ENCODE measurements around the gene IL24. TPM values are rescaled to one million over a fixed set of nuclear protein-coding genes. Genes with fewer than 3 reads are reported as not detected.
A peak's percentile ranks its signal among the peaks of the same experiment; 100 is the strongest.

Gene IL24
- polyA plus RNA-seq, 3 donors = 0.16 TPM; not detected in 2

- H3K4me3 Mint-ChIP-seq = no peak overlapping the region
- WGBS (ENCODE audit: insufficient coverage) = 100% methylated on average over 1 of the region's 4 CpGs
- no peak for TF ChIP-seq CTCF (IDR thresholded peaks at IDR 0.05)
These were observed 9.5 kb upstream of the IL24 start for GRCh38 chr1:206887701-206888100.

GRCh38 chr1:206890125-206891060 is 6.8 kb upstream of the IL24 start:
- H3K9me3 ChIP-seq (replicated peaks in 1 of 2; ENCODE audit: control insufficient read depth in 1 of 2, insufficient read depth in 1 of 2, low read length in 2 of 2) = no peaks in the 10 kb centered on the region
- H3K4me2 ChIP-seq (replicated peaks; ENCODE audit: extremely low read depth, low read length, poor library complexity, severe bottlenecking) = no peak overlapping the region
- H3K27ac ChIP-seq (ENCODE audit: low read depth in 1 of 2, low read length in 2 of 2) = peak overlapping the region in 1 of 2 donors; percentile 48
- TF ChIP-seq CTCF (IDR thresholded peaks at IDR 0.05) = no peak
- peak; percentile 80 to 88 (median 86) for DNase-seq
- no peaks in the 10 kb centered on the region for H3K79me2 ChIP-seq (ENCODE audit: insufficient read depth, low read length)
- H3K36me3 ChIP-seq (replicated peaks in 1 of 2; ENCODE audit: control insufficient read depth in 1 of 2, insufficient read depth in 2 of 2, low read length in 2 of 2) = no peaks in the 10 kb centered on the region
- H4K20me1 ChIP-seq (ENCODE audit: insufficient read depth, low read length) = no peaks in the 10 kb centered on the region
- no peaks in the 10 kb centered on the region for H3K36me3 Mint-ChIP-seq
- peaks cover 8 to 12% of the 10 kb centered on the region in 2 donors for H3K4me1 ChIP-seq (ENCODE audit: control insufficient read depth in 1 of 2, insufficient read depth in 2 of 2, low read length in 2 of 2)
- 17% methylated on average over 8 of the region's 15 CpGs for WGBS (ENCODE audit: insufficient coverage)
- H3K4me3 ChIP-seq (replicated peaks in 1 of 3; ENCODE audit: low read depth in 2 of 3, low read length in 3 of 3) = no peak overlapping the region
- no peak overlapping the region for H3K9ac ChIP-seq (ENCODE audit: insufficient read depth, low read length, poor library complexity, severe bottlenecking)
- H3K4me3 Mint-ChIP-seq = peak overlapping the region; percentile 44 to 62
- H3K27me3 Mint-ChIP-seq (ENCODE audit: low read depth in 3 of 3) = peaks cover 2 to 7% (median 3%) of the 10 kb centered on the region in 3 donors
- H2AFZ ChIP-seq (ENCODE audit: insufficient read depth, low read depth, low read length, poor library complexity, severe bottlenecking) = no peak overlapping the region
- H3K27me3 ChIP-seq (ENCODE audit: control insufficient read depth in 2 of 2, insufficient read depth in 2 of 2, low read length in 2 of 2) = no peaks in the 10 kb centered on the region
- intact Hi-C loops (cut with micrococcal nuclease) = no loop called here
- H3K9me3 Mint-ChIP-seq = peaks cover 0 to 6% (median 0%) of the 10 kb centered on the region in 7 donors
- H3K4me1 Mint-ChIP-seq = peaks cover 17% of the 10 kb centered on the region
- H3K27ac Mint-ChIP-seq = peak overlapping the region; percentile 37 to 80 (median 68)

More at GRCh38 chr1:206887701-206888100, 9.5 kb upstream of the IL24 start:
- no peak for DNase-seq
- Histone ChIP-seq H3K4me2 (replicated peaks; ENCODE audit: extremely low read depth, low read length, poor library complexity, severe bottlenecking) (no peak overlapping the region), H4K20me1 (ENCODE audit: insufficient read depth, low read length) (no peaks in the 10 kb centered on the region), H3K27ac (ENCODE audit: low read depth in 1 of 2, low read length in 2 of 2) (no peak overlapping the region), H3K9me3 (replicated peaks in 1 of 2; ENCODE audit: control insufficient read depth in 1 of 2, insufficient read depth in 1 of 2, low read length in 2 of 2) (no peaks in the 10 kb centered on the region), H3K4me3 (replicated peaks in 1 of 3; ENCODE audit: low read depth in 2 of 3, low read length in 3 of 3) (no peak overlapping the region), H3K9ac (ENCODE audit: insufficient read depth, low read length, poor library complexity, severe bottlenecking) (no peak overlapping the region), H3K79me2 (ENCODE audit: insufficient read depth, low read length) (no peaks in the 10 kb centered on the region), H3K27me3 (ENCODE audit: control insufficient read depth in 2 of 2, insufficient read depth in 2 of 2, low read length in 2 of 2) (peaks cover 0 to 2% of the 10 kb centered on the region in 2 donors), H3K4me1 (ENCODE audit: control insufficient read depth in 1 of 2, insufficient read depth in 2 of 2, low read length in 2 of 2) (peaks cover 8 to 12% of the 10 kb centered on the region in 2 donors), H2AFZ (ENCODE audit: insufficient read depth, low read depth, low read length, poor library complexity, severe bottlenecking) (no peak overlapping the region), H3K36me3 (replicated peaks in 1 of 2; ENCODE audit: control insufficient read depth in 1 of 2, insufficient read depth in 2 of 2, low read length in 2 of 2) (no peaks in the 10 kb centered on the region)
- Mint-ChIP-seq H3K9me3 (peaks cover 0 to 6% (median 0%) of the 10 kb centered on the region in 7 donors), H3K36me3 (no peaks in the 10 kb centered on the region), H3K4me1 (peaks cover 14% of the 10 kb centered on the region), H3K27me3 (ENCODE audit: low read depth in 3 of 3) (peaks cover 5 to 7% (median 5%) of the 10 kb centered on the region in 3 donors), H3K27ac (no peak overlapping the region)
- intact Hi-C loops (cut with micrococcal nuclease) = no loop called here

Measured in CD14-positive monocyte (primary cell).